Astrocyte (in vitro differentiated cells and primary cell): ENCODE data around the gene HNRNPF. TPM values are rescaled to one million over a fixed set of nuclear protein-coding genes. Genes with fewer than 3 reads are reported as not detected.

Source experiments
- DNase-seq: peaks from one replicate; pipeline ENCODE4 v3.0.0-alpha.2; 2010; ENCODE audit warnings: low read depth
- FAIRE-seq: peaks from 2 replicates; lab custom pipeline; 2011; peaks lifted over from hg19 to GRCh38; lab: Jason Lieb, UNC
- H2AFZ ChIP-seq: 2 replicates; pipeline ENCODE4 v1.6.0; 2012; ENCODE audit warnings: low read depth, low read length, inconsistent platforms
- H3K27ac ChIP-seq: 2 replicates; pipeline ENCODE4 v1.5.1; 2011; ENCODE audit warnings: low read depth, low read length, inconsistent platforms
- H3K27me3 ChIP-seq: 2 replicates; pipeline ENCODE4 v1.6.0; 2011; ENCODE audit warnings: low read length, inconsistent platforms; ENCODE audit not compliant: insufficient read depth
- H3K36me3 ChIP-seq: 2 replicates; pipeline ENCODE4 v1.5.1; 2011; ENCODE audit warnings: low read length, inconsistent platforms; ENCODE audit not compliant: insufficient read depth
- H3K4me1 ChIP-seq: 2 replicates; pipeline ENCODE4 v1.5.1; 2011; ENCODE audit warnings: low read length, inconsistent platforms; ENCODE audit not compliant: insufficient read depth
- H3K4me2 ChIP-seq: 2 replicates; pipeline ENCODE4 v1.6.0; 2012; ENCODE audit warnings: low read length, inconsistent platforms
- H3K4me3 ChIP-seq: 2 replicates; pipeline ENCODE4 v1.5.1; 2011; ENCODE audit warnings: low read depth, mild to moderate bottlenecking, low read length, inconsistent platforms; ENCODE audit not compliant: insufficient read depth
- H3K79me2 ChIP-seq: 2 replicates; pipeline ENCODE4 v1.6.0; 2012; ENCODE audit warnings: mild to moderate bottlenecking, low read length, inconsistent platforms; ENCODE audit not compliant: insufficient read depth
- H3K9ac ChIP-seq: 2 replicates; pipeline ENCODE4 v1.6.0; 2012; ENCODE audit warnings: mild to moderate bottlenecking, low read length, inconsistent platforms
- H3K9me3 ChIP-seq: 2 replicates; pipeline ENCODE4 v1.5.1; 2012; ENCODE audit warnings: low read depth, mild to moderate bottlenecking, low read length, inconsistent platforms; ENCODE audit not compliant: insufficient read depth
- H4K20me1 ChIP-seq: 2 replicates; pipeline ENCODE4 v1.6.0; 2012; ENCODE audit warnings: low read length, inconsistent platforms; ENCODE audit not compliant: insufficient read depth
- H3K27ac Mint-ChIP-seq: one replicate; pipeline ENCODE4 v1.8.0; 2021; ENCODE audit warnings: mild to moderate bottlenecking, mixed read lengths; ENCODE audit not compliant: unreplicated experiment
- H3K27me3 Mint-ChIP-seq: one replicate; pipeline ENCODE4 v1.8.0; 2021; ENCODE audit warnings: low read depth, mixed read lengths; ENCODE audit not compliant: unreplicated experiment
- H3K36me3 Mint-ChIP-seq: one replicate; pipeline ENCODE4 v1.8.0; 2021; ENCODE audit warnings: low read depth, mixed read lengths; ENCODE audit not compliant: unreplicated experiment
- H3K4me1 Mint-ChIP-seq: one replicate; pipeline ENCODE4 v1.8.0; 2021; ENCODE audit warnings: low read depth, mixed read lengths; ENCODE audit not compliant: unreplicated experiment
- H3K4me3 Mint-ChIP-seq: one replicate; pipeline ENCODE4 v1.8.0; 2021; ENCODE audit warnings: mild to moderate bottlenecking, moderate library complexity, mixed read lengths; ENCODE audit not compliant: unreplicated experiment
- H3K9me3 Mint-ChIP-seq: one replicate; pipeline ENCODE4 v1.8.0; 2021; ENCODE audit warnings: mild to moderate bottlenecking, mixed read lengths; ENCODE audit not compliant: unreplicated experiment
- CTCF ChIP-seq: IDR thresholded peaks from 2 replicates; pipeline ENCODE4 v1.5.1; 2011; ENCODE audit warnings: low read depth, mild to moderate bottlenecking, inconsistent platforms, low read length, moderate library complexity; ENCODE audit not compliant: insufficient read depth
- EZH2 ChIP-seq: IDR thresholded peaks from 2 replicates; pipeline ENCODE4 v1.6.1; 2012; ENCODE audit warnings: mild to moderate bottlenecking, low read length, inconsistent platforms; ENCODE audit not compliant: insufficient read depth
- total RNA-seq: library from RNA; stranded (reverse); gene quantifications from 2 replicates; pipeline ENCODE4 v1.2.1, GENCODE V29; 2021

The HNRNPF gene
- total RNA-seq, 1 donor from 2014 or later: 151 TPM

- Mint-ChIP-seq H3K9me3 (no peaks in the 10 kb centered on the region), H3K4me3 (no peak overlapping the region)
- FAIRE-seq: no peak
Observed at GRCh38 chr10:43376046-43376635, 32.8 kb downstream of the HNRNPF start.

GRCh38 chr10:43375401-43376020, 33.5 kb downstream of the HNRNPF start:
- Histone ChIP-seq H3K27ac (no peak overlapping the region), H4K20me1 (no peaks in the 10 kb centered on the region), H3K4me1 (no peaks in the 10 kb centered on the region), H3K9me3 (no peaks in the 10 kb centered on the region), H3K4me3 (no peak overlapping the region), H3K79me2 (no peaks in the 10 kb centered on the region), H3K27me3 (no peaks in the 10 kb centered on the region), H2AFZ (no peak overlapping the region), H3K9ac (no peak overlapping the region), H3K36me3 (no peaks in the 10 kb centered on the region), H3K4me2 (no peak overlapping the region)
- H3K9me3 Mint-ChIP-seq: no peaks in the 10 kb centered on the region
- H3K4me3 Mint-ChIP-seq: no peak overlapping the region
- TF ChIP-seq EZH2: no peak
- no peak for TF ChIP-seq CTCF
- H3K27ac Mint-ChIP-seq: no peak overlapping the region
- no peaks in the 10 kb centered on the region for H3K36me3 Mint-ChIP-seq
- FAIRE-seq (no peak), DNase-seq (no peak)
- H3K4me1 Mint-ChIP-seq: no peaks in the 10 kb centered on the region
- peaks cover 7% of the 10 kb centered on the region for H3K27me3 Mint-ChIP-seq

More at GRCh38 chr10:43376046-43376635, 32.8 kb downstream of the HNRNPF start:
- no peak overlapping the region for H2AFZ ChIP-seq
- H3K27me3 Mint-ChIP-seq: peaks cover 7% of the 10 kb centered on the region
- H3K4me1 ChIP-seq: no peaks in the 10 kb centered on the region
- TF ChIP-seq EZH2 (no peak), CTCF (no peak)
- H3K9ac ChIP-seq: no peak overlapping the region
- H3K79me2 ChIP-seq: no peaks in the 10 kb centered on the region
- no peaks in the 10 kb centered on the region for H3K27me3 ChIP-seq
- no peak overlapping the region for H3K27ac ChIP-seq
- no peak overlapping the region for H3K27ac Mint-ChIP-seq
- peaks cover 2% of the 10 kb centered on the region for H3K36me3 Mint-ChIP-seq
- no peaks in the 10 kb centered on the region for H4K20me1 ChIP-seq
- no peak overlapping the region for H3K4me2 ChIP-seq
- H3K36me3 ChIP-seq: no peaks in the 10 kb centered on the region
- no peaks in the 10 kb centered on the region for H3K9me3 ChIP-seq
- DNase-seq: no peak
- H3K4me1 Mint-ChIP-seq: peaks cover 3% of the 10 kb centered on the region
- no peak overlapping the region for H3K4me3 ChIP-seq

GRCh38 chr10:43374194-43374593, 34.8 kb downstream of the HNRNPF start:
- Histone ChIP-seq H3K27me3 (no peaks in the 10 kb centered on the region), H3K79me2 (no peaks in the 10 kb centered on the region), H2AFZ (no peak overlapping the region), H4K20me1 (no peaks in the 10 kb centered on the region), H3K27ac (no peak overlapping the region), H3K9ac (no peak overlapping the region), H3K4me1 (no peaks in the 10 kb centered on the region), H3K4me2 (no peak overlapping the region), H3K4me3 (no peak overlapping the region), H3K36me3 (no peaks in the 10 kb centered on the region), H3K9me3 (no peaks in the 10 kb centered on the region)
- Mint-ChIP-seq H3K27ac (no peak overlapping the region), H3K9me3 (no peaks in the 10 kb centered on the region), H3K4me3 (no peak overlapping the region), H3K27me3 (peaks cover 7% of the 10 kb centered on the region), H3K36me3 (no peaks in the 10 kb centered on the region), H3K4me1 (no peaks in the 10 kb centered on the region)
- no peak for TF ChIP-seq CTCF
- TF ChIP-seq EZH2: no peak
- FAIRE-seq: no peak
- no peak for DNase-seq
